ENCODE data around the gene GGCX. TPM values are rescaled to one million over a fixed set of nuclear protein-coding genes. Genes with fewer than 3 reads are reported as not detected.
A peak's percentile ranks its signal among the peaks of the same experiment; 100 is the strongest.

Gene GGCX
- total and polyA plus RNA-seq, 9 of the 15 experiments (the other 6 are each of a cell fraction or from before 2014, with no cell fraction given): 14.4 to 47.1 (median 28.1) TPM

DNA sequence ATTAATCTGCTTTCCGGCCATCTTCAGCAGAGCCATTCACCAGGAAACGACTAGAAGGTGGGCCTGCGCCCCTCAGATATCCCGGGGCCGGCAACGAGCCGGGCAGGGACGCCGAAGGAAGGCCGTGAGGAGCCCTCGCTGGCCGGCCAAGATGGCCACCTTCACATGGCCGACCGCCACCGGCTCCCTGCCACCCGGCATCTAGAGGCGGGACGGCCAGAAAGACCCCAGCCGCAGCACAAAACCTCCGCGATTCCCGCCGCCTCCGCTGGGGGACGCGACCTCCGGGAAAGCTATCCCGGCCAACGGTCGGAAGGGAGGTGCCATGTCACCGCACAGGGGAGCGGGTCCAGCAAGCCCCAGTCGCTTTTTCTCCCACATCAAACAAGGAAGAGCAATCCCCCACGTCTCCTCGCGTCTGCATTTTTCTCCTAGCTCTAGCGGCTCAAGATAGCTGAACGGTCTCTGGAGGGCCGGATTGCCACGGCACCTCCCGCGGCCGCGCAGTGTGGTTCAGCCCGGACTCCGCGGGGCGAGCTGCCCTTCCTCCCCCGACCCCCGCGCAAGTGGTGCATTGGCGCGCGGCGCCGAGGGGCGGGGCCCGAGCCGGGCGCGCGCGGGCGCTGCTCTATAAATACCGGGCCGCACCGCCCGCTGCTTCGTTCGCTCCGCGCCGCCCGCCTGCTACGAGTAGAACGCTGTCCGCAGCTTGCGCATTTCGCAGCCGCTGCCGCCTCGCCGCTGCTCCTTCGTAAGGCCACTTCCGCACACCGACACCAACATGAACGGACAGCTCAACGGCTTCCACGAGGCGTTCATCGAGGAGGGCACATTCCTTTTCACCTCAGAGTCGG, 22.6 kb downstream of the GGCX start, which contains the start of gene MAT2A (continued):
- TF ChIP-seq, protein P1, sequence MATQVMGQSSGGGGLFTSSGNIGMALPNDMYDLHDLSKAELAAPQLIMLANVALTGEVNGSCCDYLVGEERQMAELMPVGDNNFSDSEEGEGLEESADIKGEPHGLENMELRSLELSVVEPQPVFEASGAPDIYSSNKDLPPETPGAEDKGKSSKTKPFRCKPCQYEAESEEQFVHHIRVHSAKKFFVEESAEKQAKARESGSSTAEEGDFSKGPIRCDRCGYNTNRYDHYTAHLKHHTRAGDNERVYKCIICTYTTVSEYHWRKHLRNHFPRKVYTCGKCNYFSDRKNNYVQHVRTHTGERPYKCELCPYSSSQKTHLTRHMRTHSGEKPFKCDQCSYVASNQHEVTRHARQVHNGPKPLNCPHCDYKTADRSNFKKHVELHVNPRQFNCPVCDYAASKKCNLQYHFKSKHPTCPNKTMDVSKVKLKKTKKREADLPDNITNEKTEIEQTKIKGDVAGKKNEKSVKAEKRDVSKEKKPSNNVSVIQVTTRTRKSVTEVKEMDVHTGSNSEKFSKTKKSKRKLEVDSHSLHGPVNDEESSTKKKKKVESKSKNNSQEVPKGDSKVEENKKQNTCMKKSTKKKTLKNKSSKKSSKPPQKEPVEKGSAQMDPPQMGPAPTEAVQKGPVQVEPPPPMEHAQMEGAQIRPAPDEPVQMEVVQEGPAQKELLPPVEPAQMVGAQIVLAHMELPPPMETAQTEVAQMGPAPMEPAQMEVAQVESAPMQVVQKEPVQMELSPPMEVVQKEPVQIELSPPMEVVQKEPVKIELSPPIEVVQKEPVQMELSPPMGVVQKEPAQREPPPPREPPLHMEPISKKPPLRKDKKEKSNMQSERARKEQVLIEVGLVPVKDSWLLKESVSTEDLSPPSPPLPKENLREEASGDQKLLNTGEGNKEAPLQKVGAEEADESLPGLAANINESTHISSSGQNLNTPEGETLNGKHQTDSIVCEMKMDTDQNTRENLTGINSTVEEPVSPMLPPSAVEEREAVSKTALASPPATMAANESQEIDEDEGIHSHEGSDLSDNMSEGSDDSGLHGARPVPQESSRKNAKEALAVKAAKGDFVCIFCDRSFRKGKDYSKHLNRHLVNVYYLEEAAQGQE (IDR thresholded peaks at IDR 0.05; ENCODE audit: borderline replicate concordance): no peak; the same call in 1 of the 2 replicates
- TF ChIP-seq, protein P1 (CRISPR knock-in tag; IDR thresholded peaks at IDR 0.05; ENCODE audit: low read depth): 0 out of 2 replicates have a peak, but pooled peaks have one; percentile 33
- TF ChIP-seq ERF (CRISPR knock-in tag; IDR thresholded peaks at IDR 0.05): no peak
- no peak for TF ChIP-seq XRCC3 (IDR thresholded peaks at IDR 0.05)
- TF ChIP-seq, protein P2, sequence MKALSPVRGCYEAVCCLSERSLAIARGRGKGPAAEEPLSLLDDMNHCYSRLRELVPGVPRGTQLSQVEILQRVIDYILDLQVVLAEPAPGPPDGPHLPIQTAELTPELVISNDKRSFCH (CRISPR knock-in tag; IDR thresholded peaks at IDR 0.05): no peak
- TF ChIP-seq, protein P2 (tag; IDR thresholded peaks at IDR 0.05): no peak
- TF ChIP-seq, protein P3, sequence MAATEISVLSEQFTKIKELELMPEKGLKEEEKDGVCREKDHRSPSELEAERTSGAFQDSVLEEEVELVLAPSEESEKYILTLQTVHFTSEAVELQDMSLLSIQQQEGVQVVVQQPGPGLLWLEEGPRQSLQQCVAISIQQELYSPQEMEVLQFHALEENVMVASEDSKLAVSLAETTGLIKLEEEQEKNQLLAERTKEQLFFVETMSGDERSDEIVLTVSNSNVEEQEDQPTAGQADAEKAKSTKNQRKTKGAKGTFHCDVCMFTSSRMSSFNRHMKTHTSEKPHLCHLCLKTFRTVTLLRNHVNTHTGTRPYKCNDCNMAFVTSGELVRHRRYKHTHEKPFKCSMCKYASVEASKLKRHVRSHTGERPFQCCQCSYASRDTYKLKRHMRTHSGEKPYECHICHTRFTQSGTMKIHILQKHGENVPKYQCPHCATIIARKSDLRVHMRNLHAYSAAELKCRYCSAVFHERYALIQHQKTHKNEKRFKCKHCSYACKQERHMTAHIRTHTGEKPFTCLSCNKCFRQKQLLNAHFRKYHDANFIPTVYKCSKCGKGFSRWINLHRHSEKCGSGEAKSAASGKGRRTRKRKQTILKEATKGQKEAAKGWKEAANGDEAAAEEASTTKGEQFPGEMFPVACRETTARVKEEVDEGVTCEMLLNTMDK (IDR thresholded peaks at IDR 0.05; ENCODE audit: borderline replicate concordance, insufficient read depth, low read depth, low read length, poor library complexity, severe bottlenecking): peak; percentile 96
- no peak for TF ChIP-seq ZNF586 (CRISPR knock-in tag; conservative IDR thresholded peaks at IDR 0.05)
- no peak; the same call in 1 of the 2 replicates for TF ChIP-seq TEAD4 (IDR thresholded peaks at IDR 0.05; ENCODE audit: low read length)
- no peak for TF ChIP-seq TEAD4 (CRISPR knock-in tag; IDR thresholded peaks at IDR 0.05; ENCODE audit: borderline replicate concordance)
- TF ChIP-seq, protein P4, sequence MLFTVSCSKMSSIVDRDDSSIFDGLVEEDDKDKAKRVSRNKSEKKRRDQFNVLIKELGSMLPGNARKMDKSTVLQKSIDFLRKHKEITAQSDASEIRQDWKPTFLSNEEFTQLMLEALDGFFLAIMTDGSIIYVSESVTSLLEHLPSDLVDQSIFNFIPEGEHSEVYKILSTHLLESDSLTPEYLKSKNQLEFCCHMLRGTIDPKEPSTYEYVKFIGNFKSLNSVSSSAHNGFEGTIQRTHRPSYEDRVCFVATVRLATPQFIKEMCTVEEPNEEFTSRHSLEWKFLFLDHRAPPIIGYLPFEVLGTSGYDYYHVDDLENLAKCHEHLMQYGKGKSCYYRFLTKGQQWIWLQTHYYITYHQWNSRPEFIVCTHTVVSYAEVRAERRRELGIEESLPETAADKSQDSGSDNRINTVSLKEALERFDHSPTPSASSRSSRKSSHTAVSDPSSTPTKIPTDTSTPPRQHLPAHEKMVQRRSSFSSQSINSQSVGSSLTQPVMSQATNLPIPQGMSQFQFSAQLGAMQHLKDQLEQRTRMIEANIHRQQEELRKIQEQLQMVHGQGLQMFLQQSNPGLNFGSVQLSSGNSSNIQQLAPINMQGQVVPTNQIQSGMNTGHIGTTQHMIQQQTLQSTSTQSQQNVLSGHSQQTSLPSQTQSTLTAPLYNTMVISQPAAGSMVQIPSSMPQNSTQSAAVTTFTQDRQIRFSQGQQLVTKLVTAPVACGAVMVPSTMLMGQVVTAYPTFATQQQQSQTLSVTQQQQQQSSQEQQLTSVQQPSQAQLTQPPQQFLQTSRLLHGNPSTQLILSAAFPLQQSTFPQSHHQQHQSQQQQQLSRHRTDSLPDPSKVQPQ (CRISPR knock-in tag; IDR thresholded peaks at IDR 0.05; ENCODE audit: borderline replicate concordance): no peak
- TF ChIP-seq ZNF217 (CRISPR knock-in tag; IDR thresholded peaks at IDR 0.05): no peak
- TF ChIP-seq TBP (optimal IDR thresholded peaks at IDR 0.05; ENCODE audit: low read depth, low read length): no peak
- TF ChIP-seq ZC3H8 (IDR thresholded peaks at IDR 0.05): 0 out of 2 replicates have a peak, but pooled peaks have one; percentile 62

Data from K562 (cell line).